Subcutaneous abdominal adipose tissue (tissue), 5 donors: ENCODE measurements around the gene ANKDD1B.
"Not testable (repeated sequence)": the region's sequence is repeated elsewhere in the genome, so short reads cannot be mapped to it uniquely, and the experiment has no call there.

Experiments used
- H3K27ac ChIP-seq: one replicate; pipeline ENCODE4 v1.7.0; 2013; ENCODE audit warnings: low read depth, mild to moderate bottlenecking, inconsistent platforms, low read length, moderate library complexity
- H3K27me3 ChIP-seq, 5 donors: one replicate each; pipeline ENCODE4 v1.7.0; 2013; ENCODE audit warnings: low read length in 5 of 5, inconsistent platforms in 1 of 5; ENCODE audit not compliant: control insufficient read depth in 5 of 5, insufficient read depth in 4 of 5
- H3K36me3 ChIP-seq, 5 donors: one replicate each; pipeline ENCODE4 v1.7.0; 2013; ENCODE audit warnings: low read length in 5 of 5; ENCODE audit not compliant: control insufficient read depth in 5 of 5, insufficient read depth in 5 of 5
- H3K4me1 ChIP-seq, 5 donors: one replicate each; pipeline ENCODE4 v1.7.0; 2013; ENCODE audit warnings: low read length in 5 of 5, mild to moderate bottlenecking in 3 of 5, moderate library complexity in 1 of 5; ENCODE audit not compliant: control insufficient read depth in 5 of 5, insufficient read depth in 5 of 5
- H3K4me3 ChIP-seq, 5 donors: one replicate each; pipeline ENCODE4 v1.7.0; 2013; ENCODE audit warnings: low read length in 5 of 5, low read depth in 1 of 5
- H3K9ac ChIP-seq, 5 donors: one replicate each; pipeline ENCODE4 v1.7.0; 2013; ENCODE audit warnings: low read length in 5 of 5, mild to moderate bottlenecking in 4 of 5, moderate library complexity in 3 of 5
- H3K9me3 ChIP-seq, 5 donors: one replicate each; pipeline ENCODE4 v1.7.0; 2013; ENCODE audit warnings: low read length in 5 of 5; ENCODE audit not compliant: control insufficient read depth in 5 of 5
- donor health status: healthy.
- donor health status: healthy.
- donor health status: healthy.
- donor health status: healthy.
- donor health status: healthy.

ANKDD1B gene

DNA sequence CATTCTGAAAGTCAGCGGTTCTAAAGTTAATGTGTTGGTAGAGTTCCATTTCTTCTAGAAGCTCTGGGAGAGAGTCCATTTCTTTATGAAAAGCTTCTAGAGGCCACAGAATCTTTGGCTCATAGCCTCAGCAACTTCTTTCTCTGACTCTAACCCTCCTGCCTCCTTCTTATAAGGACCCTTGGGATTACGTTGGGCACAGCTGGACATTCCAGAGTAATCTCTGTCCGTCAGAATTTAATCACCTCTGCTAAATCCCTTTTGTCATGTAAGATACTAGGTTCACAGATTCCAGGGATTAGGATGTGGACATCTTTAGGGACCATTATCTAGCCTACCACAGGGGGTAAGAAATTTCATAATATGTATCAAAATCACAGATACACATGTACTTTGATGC lies 22.6 kb upstream of the ANKDD1B start:
- H3K4me1 ChIP-seq, result no peaks in the 10 kb centered on the region
- peaks cover 15 to 41% (median 25%) of the 10 kb centered on the region in 5 donors for H3K36me3 ChIP-seq

GRCh38 chr5:75600535-75600934 lies 10.7 kb upstream of the ANKDD1B start:
- Histone ChIP-seq H3K27me3 (no peaks in the 10 kb centered on the region), H3K4me3 (no peak overlapping the region), H3K36me3 (peaks cover 17 to 38% (median 26%) of the 10 kb centered on the region in 5 donors), H3K27ac (no peak overlapping the region), H3K4me1 (no peaks in the 10 kb centered on the region), H3K9me3 (no peaks in the 10 kb centered on the region), H3K9ac (no peak overlapping the region)

More for the DNA sequence above, 22.6 kb upstream of the ANKDD1B start:
- Histone ChIP-seq H3K4me3 (no peak overlapping the region), H3K27me3 (no peaks in the 10 kb centered on the region), H3K9me3 (no peaks in the 10 kb centered on the region), H3K9ac (no peak overlapping the region), H3K27ac (no peak overlapping the region)

DNA sequence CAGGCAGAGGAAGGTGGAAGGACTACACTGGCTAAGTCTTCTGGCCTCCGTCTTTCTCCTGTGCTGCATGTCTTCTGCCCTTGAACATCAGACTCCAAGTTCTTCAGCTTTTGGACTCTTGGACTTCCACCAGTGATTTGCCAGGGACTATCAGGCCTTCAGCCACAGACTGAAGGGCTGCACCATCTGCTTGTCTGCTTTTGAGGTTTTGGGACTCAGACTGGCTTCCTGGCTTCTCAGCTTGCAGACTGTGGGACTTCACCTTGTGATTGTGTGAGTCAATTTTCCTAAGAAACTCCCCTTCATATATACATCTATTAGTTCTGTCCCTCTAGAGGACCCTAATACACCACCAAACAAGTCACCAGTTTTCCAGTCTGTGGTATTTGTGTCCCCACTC lies 9.7 kb upstream of the ANKDD1B start:
- no peak overlapping the region for H3K9ac ChIP-seq
- no peak overlapping the region for H3K27ac ChIP-seq
- no peaks in the 10 kb centered on the region for H3K9me3 ChIP-seq
- H3K27me3 ChIP-seq, result no peaks in the 10 kb centered on the region
- peaks cover 17 to 30% (median 23%) of the 10 kb centered on the region in 5 donors for H3K36me3 ChIP-seq
- H3K4me3 ChIP-seq, result no peak overlapping the region
- no peaks in the 10 kb centered on the region for H3K4me1 ChIP-seq

- H3K4me1 ChIP-seq, result no peaks in the 10 kb centered on the region
- no peak overlapping the region for H3K4me3 ChIP-seq
- H3K9me3 ChIP-seq, result no peaks in the 10 kb centered on the region
- H3K36me3 ChIP-seq, result peaks cover 17 to 26% (median 18%) of the 10 kb centered on the region in 5 donors
- no peak overlapping the region for H3K9ac ChIP-seq
- no peaks in the 10 kb centered on the region for H3K27me3 ChIP-seq
- no peak overlapping the region for H3K27ac ChIP-seq
Observed at GRCh38 chr5:75601996-75602395, 9.3 kb upstream of the ANKDD1B start.

DNA sequence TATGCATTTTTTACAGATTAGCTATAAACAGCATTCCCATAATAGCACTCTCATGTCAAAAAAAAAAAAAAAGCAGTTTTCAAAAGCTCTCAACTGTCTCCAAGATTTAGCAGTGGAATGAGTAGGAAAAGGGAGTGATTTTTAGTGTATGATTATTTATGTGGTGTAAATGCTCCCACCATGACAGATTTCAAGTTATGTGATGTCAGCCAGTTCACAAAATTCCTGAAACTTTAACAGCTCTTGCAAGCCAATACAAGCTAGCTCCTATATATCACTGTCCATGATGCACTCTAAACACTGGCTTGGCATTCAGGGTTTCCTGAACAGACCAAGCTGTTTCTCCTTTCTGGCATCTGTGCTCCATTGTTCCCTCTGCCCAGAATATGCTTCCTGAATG lies 7.9 kb upstream of the ANKDD1B start:
- Histone ChIP-seq H3K27me3 (no peaks in the 10 kb centered on the region), H3K9ac (no peak overlapping the region), H3K4me3 (no peak overlapping the region), H3K9me3 (no peaks in the 10 kb centered on the region), H3K4me1 (no peaks in the 10 kb centered on the region), H3K36me3 (peaks cover 16 to 21% (median 17%) of the 10 kb centered on the region in 5 donors), H3K27ac (no peak overlapping the region)

DNA sequence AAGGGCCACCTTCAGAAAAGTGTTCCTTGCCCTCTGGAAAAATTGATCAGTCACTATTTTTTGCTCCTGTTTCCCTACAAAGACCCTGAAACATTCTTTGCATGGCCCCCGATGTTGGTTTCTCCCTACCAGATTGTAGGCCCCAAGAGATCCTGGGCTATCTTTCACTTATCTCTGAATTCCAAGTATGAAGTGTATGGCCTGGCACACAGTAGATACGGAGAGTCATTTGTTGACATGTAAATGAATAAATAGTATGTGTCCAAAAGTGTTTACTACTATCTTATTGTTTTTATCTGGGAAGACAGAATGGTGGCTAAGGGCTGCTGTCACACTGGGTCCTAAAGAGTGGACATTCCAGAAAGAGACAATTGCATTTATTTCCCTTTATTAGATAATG lies 7.4 kb upstream of the ANKDD1B start:
- Histone ChIP-seq H3K4me3 (no peak overlapping the region), H3K4me1 (no peaks in the 10 kb centered on the region), H3K9me3 (no peaks in the 10 kb centered on the region), H3K27ac (no peak overlapping the region), H3K9ac (no peak overlapping the region), H3K27me3 (no peaks in the 10 kb centered on the region), H3K36me3 (peaks cover 16 to 21% (median 17%) of the 10 kb centered on the region in 5 donors)

DNA sequence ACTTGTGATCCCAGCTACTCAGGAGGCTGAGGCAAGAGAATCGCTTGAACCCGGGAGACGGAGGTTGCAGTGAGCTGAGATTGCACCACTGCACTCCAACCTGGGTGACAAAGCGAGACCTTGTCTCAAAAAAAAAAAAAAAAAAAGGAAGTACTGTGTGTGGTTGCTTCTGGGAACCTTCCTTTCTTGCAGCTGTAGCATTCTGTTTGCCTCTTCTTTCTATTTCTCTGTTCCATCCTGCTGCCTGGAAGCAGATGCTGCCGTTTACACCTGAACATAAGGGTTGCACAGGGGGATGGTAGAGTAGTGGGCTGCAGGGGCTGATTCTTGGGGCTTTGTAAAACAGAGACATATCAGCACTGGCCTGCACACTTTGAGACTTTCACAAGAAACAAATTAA lies 3.9 kb upstream of the ANKDD1B start:
- peaks cover 0 to 14% (median 10%) of the 10 kb centered on the region in 5 donors for H3K4me1 ChIP-seq
- not testable (repeated sequence) for H3K27me3 ChIP-seq, H3K9ac ChIP-seq, H3K36me3 ChIP-seq, H3K4me3 ChIP-seq, H3K9me3 ChIP-seq, H3K27ac ChIP-seq

DNA sequence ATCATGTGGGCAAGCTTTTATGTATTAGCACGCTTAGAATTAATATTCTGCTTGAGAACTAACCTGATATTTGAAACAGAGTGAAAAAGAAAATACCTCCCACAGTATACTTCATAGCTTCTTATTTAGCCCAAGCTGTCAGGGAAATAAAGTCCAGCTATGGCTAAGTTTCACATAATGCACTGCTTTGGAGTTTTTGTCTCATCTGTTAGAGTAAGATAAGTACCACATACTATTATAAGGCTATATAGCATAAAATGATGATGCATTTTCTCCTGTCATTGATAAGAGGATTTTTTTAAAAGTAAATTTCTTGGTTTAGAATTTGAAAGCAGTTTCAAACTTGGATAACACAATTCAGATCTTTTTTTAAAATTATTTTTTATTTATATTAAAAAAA lies 2.4 kb upstream of the ANKDD1B start:
- peaks cover 0 to 3% (median 2%) of the 10 kb centered on the region in 5 donors for H3K36me3 ChIP-seq
- H3K27ac ChIP-seq, result no peak overlapping the region
- H3K4me1 ChIP-seq, result peaks cover 0 to 14% (median 10%) of the 10 kb centered on the region in 5 donors
- no peaks in the 10 kb centered on the region for H3K9me3 ChIP-seq
- H3K4me3 ChIP-seq, result no peak overlapping the region
- H3K27me3 ChIP-seq, result no peaks in the 10 kb centered on the region
- H3K9ac ChIP-seq, result no peak overlapping the region

- H3K27ac ChIP-seq, result no peak overlapping the region
- no peak overlapping the region for H3K4me3 ChIP-seq
- H3K36me3 ChIP-seq, result no peaks in the 10 kb centered on the region
- no peaks in the 10 kb centered on the region for H3K9me3 ChIP-seq
- H3K9ac ChIP-seq, result no peak overlapping the region
- H3K4me1 ChIP-seq, result peaks cover 0 to 14% (median 10%) of the 10 kb centered on the region in 5 donors
- no peaks in the 10 kb centered on the region for H3K27me3 ChIP-seq
Observed at GRCh38 chr5:75610201-75610600, 1.1 kb upstream of the ANKDD1B start.

GRCh38 chr5:75610859-75611310 lies 368 bp upstream of the ANKDD1B start:
- peak overlapping the region in 3 of 5 donors; percentile 57 to 73 (median 57) for H3K9ac ChIP-seq
- H3K4me3 ChIP-seq, result peak overlapping the region; percentile 52 to 75 (median 66)
- H3K36me3 ChIP-seq, H3K27me3 ChIP-seq, H3K9me3 ChIP-seq, H3K27ac ChIP-seq: not testable (repeated sequence)
- H3K4me1 ChIP-seq, result peaks cover 0 to 14% (median 10%) of the 10 kb centered on the region in 5 donors

GRCh38 chr5:75612226-75612569 lies 945 bp downstream of the ANKDD1B start:
- H3K4me1 ChIP-seq, result peaks cover 0 to 22% (median 14%) of the 10 kb centered on the region in 5 donors
- H3K27me3 ChIP-seq, result no peaks in the 10 kb centered on the region
- H3K9ac ChIP-seq, result no peak overlapping the region
- no peaks in the 10 kb centered on the region for H3K9me3 ChIP-seq
- H3K36me3 ChIP-seq, result no peaks in the 10 kb centered on the region
- no peak overlapping the region for H3K27ac ChIP-seq
- peak overlapping the region in 4 of 5 donors; percentile 64 to 75 (median 68) for H3K4me3 ChIP-seq
